Cardiac ventricle fibroblast (primary cell): ENCODE measurements around the gene STX12. TPM values are rescaled to one million over a fixed set of nuclear protein-coding genes. Genes with fewer than 3 reads are reported as not detected.

Source experiments
- total RNA-seq: library from RNA; depleted of rRNA; stranded (reverse); fragments of >200 nt; gene quantifications from 2 replicates; pipeline ENCODE4 v1.2.3, GENCODE V29; 2015

STX12 gene
- 40.8 and 43.9 TPM in 2 replicates for total RNA-seq

DNA sequence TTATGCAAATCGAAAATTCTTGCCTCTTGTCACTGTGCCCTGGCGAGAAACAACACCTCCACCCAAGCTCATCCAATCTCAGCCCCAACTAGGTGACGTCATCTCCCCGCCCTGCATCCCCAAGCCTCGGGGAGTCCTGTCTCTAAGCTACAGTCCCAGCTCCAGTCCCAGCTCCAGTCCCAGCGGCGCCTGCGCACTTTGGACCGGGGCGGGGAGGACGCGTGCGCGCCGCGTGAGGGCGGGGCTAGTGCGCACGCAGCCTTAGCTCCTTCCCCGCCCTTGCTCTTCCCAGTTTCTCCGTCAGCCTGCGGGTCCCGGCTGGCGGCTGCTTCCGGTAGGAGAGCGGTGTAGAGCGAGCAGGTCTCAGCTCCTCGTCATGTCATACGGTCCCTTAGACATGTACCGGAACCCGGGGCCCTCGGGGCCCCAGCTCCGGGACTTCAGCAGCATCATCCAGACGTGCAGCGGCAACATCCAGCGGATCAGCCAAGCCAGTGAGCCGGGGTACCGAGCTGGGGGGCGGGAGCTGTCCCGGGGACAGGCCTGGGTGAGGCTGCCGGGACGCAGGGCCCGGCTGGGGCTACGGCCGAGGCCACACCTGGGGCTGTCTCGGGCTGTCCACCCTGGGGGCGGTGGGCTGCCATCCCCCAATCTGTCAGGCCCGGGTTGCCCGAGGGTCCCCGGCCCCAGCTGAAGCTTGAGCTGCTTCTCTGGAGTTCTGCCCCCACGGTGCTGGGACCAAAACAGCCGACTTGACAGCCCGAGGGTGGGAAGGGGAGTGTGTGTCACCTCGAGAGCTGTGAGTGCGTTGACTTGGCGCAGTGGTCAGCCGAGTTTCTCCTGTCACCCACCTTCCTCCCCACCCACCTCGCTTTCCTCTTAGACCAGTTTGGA, at the start of gene STX12:
TSS of gene STX12 (plus strand) at position 288 of the 894 bp plus-strand sequence. CDS start at position 377, 89 bp downstream.

GRCh38 chr1:27725374-27726172, 47.4 kb upstream of the STX12 start, which contains the start of gene FAM76A:
FAM76A (plus strand) TSS chr1:27725961; CDS start chr1:27726081, 120 bp downstream.

GRCh38 chr1:27830621-27831440, 57.8 kb downstream of the STX12 start, which contains the start of gene PPP1R8:
PPP1R8 (plus strand) TSS chr1:27830782; CDS start chr1:27830836, 54 bp downstream.

GRCh38 chr1:27872059-27872801, 99.2 kb downstream of the STX12 start, which contains the start of gene THEMIS2:
THEMIS2 (plus strand) TSS chr1:27872544; CDS start chr1:27872572, 28 bp downstream.

Other genes starting within 250 kb of the STX12 start
- 20.7 and 22.4 TPM in 2 replicates for gene AHDC1, start 169.1 kb upstream of the STX12 start, total RNA-seq
- gene FGR, start 138.0 kb upstream of the STX12 start, total RNA-seq, result not detected in 2 replicates
- gene IFI6, start 101.0 kb upstream of the STX12 start, total RNA-seq, result 49.9 and 52.5 TPM in 2 replicates
- gene FAM76A, start 47.3 kb upstream of the STX12 start, total RNA-seq, result 5.2 and 11.8 TPM in 2 replicates
- gene PPP1R8, start 57.6 kb downstream of the STX12 start, total RNA-seq, result 26.1 and 33.1 TPM in 2 replicates
- 1.2 and 9.1 TPM in 2 replicates for gene THEMIS2, start 99.3 kb downstream of the STX12 start, total RNA-seq
- gene RPA2, start 141.4 kb downstream of the STX12 start, total RNA-seq, result 15.0 and 17.5 TPM in 2 replicates
- gene SMPDL3B, start 161.8 kb downstream of the STX12 start, total RNA-seq, result 0.29 TPM in 1 of 2 replicates, not detected in the other
- gene XKR8, start 186.8 kb downstream of the STX12 start, total RNA-seq, result 5.5 and 6.2 TPM in 2 replicates